K562 (cell line): ENCODE data around the gene NEK1.

Experiments used
- CHD2 ChIP-seq: IDR thresholded peaks from 2 replicates; pipeline ENCODE4 v1.6.1; 2011; ENCODE audit warnings: low read depth, low read length
- EP300 ChIP-seq: IDR thresholded peaks from 2 replicates; pipeline ENCODE4 v1.6.1; 2012; ENCODE audit warnings: low read length, improper control_type of control experiment
- JUNB ChIP-seq: fragments of 450-650 bp; formaldehyde crosslinking; conservative IDR thresholded peaks from 2 replicates; pipeline ENCODE4 v1.4.0; 2020; ENCODE audit warnings: mild to moderate bottlenecking
- SETDB1 ChIP-seq: IDR thresholded peaks from one replicate; pipeline ENCODE4 v1.6.1; 2012; ENCODE audit warnings: low read length, control low read depth, inconsistent platforms
- SREBF1 ChIP-seq: fragments of 150-350 bp; IDR thresholded peaks from 2 replicates; pipeline ENCODE4 v1.6.1; 2014; ENCODE audit warnings: antibody characterized with exemption, low read depth, low read length, borderline replicate concordance
- TAF15 ChIP-seq: fragments of 200-400 bp; formaldehyde crosslinking; IDR thresholded peaks from 2 replicates; pipeline ENCODE4 v1.6.1; 2017; ENCODE audit warnings: mild to moderate bottlenecking, low read depth, low read length, moderate library complexity
- TCF7L2 ChIP-seq: fragments of 150-350 bp; IDR thresholded peaks from 2 replicates; pipeline ENCODE4 v1.6.1; 2016; ENCODE audit warnings: low read depth, mild to moderate bottlenecking, low read length, moderate library complexity
- TF ChIP-seq, protein P1 (sequence below): sonication (generic); formaldehyde crosslinking; IDR thresholded peaks from 2 replicates; pipeline ENCODE4 v1.8.1; 2023; ENCODE audit warnings: mild to moderate bottlenecking, missing genetic modification reagents
- TF ChIP-seq, protein P2 (sequence below): fragments of 250-450 bp; sonication (Bioruptor Pico); IDR thresholded peaks from 2 replicates; pipeline ENCODE4 v1.5.0; 2022; ENCODE audit warnings: mild to moderate bottlenecking
- TF ChIP-seq, protein P3 (sequence below): fragments of 450-650 bp; formaldehyde crosslinking; IDR thresholded peaks from 2 replicates; pipeline ENCODE4 v1.4.0; 2020; ENCODE audit warnings: mild to moderate bottlenecking
- TF ChIP-seq, protein P4 (sequence below), 3 experiments: IDR thresholded peaks in 2 of 3; conservative IDR thresholded peaks in 1 of 3; 2 replicates each; pipeline ENCODE4 v1.5.1; 2011 to 2012; ENCODE audit warnings: low read length in 3 of 3, mild to moderate bottlenecking in 3 of 3, control low read depth in 2 of 3, improper control_type of control experiment in 1 of 3, inconsistent platforms in 1 of 3, low read depth in 1 of 3, mixed read lengths in 1 of 3, moderate library complexity in 1 of 3; ENCODE audit not compliant: insufficient read depth in 2 of 3
- TF ChIP-seq, protein P5 (sequence below): fragments of 250-450 bp; sonication (Bioruptor Pico); IDR thresholded peaks from 2 replicates; pipeline ENCODE4 v1.8.0; 2021; ENCODE audit warnings: mild to moderate bottlenecking, moderate library complexity
- TF ChIP-seq, protein P6 (sequence below): fragments of 250-450 bp; sonication (Bioruptor Pico); IDR thresholded peaks from 2 replicates; pipeline ENCODE4 v1.4.0; 2020; ENCODE audit warnings: mild to moderate bottlenecking

DNA sequence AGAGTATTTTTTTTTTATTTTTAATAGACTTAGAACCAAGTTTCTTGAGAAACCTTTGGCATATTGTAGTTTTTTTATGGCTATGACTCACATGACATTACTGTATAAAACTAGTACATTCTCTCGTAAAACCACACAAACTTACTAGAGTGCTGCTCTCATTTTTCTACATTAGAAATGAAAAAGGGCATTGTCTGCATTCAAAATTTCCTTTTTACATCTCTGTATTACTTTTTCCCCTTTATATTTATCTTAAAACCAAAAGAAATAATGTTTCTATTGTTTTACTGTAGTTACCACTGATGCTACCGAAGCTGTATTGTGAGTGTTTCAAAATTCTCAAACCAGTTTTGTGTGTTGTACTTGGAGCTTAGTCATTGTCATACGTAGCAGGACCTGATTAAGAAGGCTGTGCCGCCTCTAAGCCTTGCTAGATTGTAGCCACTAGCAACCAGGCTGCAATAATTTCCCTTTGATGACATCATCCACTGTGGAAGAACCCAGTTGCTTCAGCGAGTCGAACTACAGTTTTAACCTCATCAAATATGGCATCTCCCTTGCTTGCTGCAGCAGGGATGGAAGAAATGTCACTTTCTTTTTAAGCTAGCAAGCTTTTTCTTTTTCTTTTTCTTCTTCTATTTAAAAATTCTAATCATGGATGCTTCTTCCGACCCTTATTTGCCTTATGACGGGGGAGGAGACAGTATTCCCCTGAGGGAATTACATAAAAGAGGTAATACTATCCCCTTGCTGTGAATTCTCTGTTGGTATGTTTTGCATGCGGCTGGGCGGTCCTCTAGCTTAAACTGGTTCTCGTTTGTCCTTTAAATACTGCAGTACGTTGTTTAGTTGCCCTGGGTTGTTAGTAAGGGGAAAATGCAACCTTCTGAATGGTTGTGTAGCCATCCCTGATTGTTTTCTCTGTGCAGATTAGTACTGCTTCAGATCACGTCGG is 47.6 kb upstream of the NEK1 start:
- TF ChIP-seq, protein P1, sequence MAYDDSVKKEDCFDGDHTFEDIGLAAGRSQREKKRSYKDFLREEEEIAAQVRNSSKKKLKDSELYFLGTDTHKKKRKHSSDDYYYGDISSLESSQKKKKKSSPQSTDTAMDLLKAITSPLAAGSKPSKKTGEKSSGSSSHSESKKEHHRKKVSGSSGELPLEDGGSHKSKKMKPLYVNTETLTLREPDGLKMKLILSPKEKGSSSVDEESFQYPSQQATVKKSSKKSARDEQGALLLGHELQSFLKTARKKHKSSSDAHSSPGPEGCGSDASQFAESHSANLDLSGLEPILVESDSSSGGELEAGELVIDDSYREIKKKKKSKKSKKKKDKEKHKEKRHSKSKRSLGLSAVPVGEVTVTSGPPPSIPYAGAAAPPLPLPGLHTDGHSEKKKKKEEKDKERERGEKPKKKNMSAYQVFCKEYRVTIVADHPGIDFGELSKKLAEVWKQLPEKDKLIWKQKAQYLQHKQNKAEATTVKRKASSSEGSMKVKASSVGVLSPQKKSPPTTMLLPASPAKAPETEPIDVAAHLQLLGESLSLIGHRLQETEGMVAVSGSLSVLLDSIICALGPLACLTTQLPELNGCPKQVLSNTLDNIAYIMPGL (CRISPR knock-in tag) = no peak
- TF ChIP-seq, protein P2, sequence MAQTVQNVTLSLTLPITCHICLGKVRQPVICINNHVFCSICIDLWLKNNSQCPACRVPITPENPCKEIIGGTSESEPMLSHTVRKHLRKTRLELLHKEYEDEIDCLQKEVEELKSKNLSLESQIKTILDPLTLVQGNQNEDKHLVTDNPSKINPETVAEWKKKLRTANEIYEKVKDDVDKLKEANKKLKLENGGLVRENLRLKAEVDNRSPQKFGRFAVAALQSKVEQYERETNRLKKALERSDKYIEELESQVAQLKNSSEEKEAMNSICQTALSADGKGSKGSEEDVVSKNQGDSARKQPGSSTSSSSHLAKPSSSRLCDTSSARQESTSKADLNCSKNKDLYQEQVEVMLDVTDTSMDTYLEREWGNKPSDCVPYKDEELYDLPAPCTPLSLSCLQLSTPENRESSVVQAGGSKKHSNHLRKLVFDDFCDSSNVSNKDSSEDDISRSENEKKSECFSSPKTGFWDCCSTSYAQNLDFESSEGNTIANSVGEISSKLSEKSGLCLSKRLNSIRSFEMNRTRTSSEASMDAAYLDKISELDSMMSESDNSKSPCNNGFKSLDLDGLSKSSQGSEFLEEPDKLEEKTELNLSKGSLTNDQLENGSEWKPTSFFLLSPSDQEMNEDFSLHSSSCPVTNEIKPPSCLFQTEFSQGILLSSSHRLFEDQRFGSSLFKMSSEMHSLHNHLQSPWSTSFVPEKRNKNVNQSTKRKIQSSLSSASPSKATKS (CRISPR knock-in tag) = no peak
- TF ChIP-seq, protein P3, sequence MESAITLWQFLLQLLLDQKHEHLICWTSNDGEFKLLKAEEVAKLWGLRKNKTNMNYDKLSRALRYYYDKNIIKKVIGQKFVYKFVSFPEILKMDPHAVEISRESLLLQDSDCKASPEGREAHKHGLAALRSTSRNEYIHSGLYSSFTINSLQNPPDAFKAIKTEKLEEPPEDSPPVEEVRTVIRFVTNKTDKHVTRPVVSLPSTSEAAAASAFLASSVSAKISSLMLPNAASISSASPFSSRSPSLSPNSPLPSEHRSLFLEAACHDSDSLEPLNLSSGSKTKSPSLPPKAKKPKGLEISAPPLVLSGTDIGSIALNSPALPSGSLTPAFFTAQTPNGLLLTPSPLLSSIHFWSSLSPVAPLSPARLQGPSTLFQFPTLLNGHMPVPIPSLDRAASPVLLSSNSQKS (CRISPR knock-in tag) = no peak
- TF ChIP-seq, protein P4, sequence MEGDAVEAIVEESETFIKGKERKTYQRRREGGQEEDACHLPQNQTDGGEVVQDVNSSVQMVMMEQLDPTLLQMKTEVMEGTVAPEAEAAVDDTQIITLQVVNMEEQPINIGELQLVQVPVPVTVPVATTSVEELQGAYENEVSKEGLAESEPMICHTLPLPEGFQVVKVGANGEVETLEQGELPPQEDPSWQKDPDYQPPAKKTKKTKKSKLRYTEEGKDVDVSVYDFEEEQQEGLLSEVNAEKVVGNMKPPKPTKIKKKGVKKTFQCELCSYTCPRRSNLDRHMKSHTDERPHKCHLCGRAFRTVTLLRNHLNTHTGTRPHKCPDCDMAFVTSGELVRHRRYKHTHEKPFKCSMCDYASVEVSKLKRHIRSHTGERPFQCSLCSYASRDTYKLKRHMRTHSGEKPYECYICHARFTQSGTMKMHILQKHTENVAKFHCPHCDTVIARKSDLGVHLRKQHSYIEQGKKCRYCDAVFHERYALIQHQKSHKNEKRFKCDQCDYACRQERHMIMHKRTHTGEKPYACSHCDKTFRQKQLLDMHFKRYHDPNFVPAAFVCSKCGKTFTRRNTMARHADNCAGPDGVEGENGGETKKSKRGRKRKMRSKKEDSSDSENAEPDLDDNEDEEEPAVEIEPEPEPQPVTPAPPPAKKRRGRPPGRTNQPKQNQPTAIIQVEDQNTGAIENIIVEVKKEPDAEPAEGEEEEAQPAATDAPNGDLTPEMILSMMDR (IDR thresholded peaks at IDR 0.05 in 2 of 3, conservative IDR thresholded peaks at IDR 0.05 in 1 of 3; ENCODE audit: insufficient read depth in 2 of 3, low read depth in 1 of 3, low read length in 3 of 3) = no peak
- TF ChIP-seq, protein P5, sequence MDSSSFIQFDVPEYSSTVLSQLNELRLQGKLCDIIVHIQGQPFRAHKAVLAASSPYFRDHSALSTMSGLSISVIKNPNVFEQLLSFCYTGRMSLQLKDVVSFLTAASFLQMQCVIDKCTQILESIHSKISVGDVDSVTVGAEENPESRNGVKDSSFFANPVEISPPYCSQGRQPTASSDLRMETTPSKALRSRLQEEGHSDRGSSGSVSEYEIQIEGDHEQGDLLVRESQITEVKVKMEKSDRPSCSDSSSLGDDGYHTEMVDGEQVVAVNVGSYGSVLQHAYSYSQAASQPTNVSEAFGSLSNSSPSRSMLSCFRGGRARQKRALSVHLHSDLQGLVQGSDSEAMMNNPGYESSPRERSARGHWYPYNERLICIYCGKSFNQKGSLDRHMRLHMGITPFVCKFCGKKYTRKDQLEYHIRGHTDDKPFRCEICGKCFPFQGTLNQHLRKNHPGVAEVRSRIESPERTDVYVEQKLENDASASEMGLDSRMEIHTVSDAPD = no peak
- TF ChIP-seq TCF7L2 (no peak), EP300 (peak; percentile 91), JUNB (CRISPR knock-in tag) (peak; percentile 90), TAF15 (no peak), SETDB1 (no peak), CHD2 (no peak), SREBF1 (no peak)
- TF ChIP-seq, protein P6, sequence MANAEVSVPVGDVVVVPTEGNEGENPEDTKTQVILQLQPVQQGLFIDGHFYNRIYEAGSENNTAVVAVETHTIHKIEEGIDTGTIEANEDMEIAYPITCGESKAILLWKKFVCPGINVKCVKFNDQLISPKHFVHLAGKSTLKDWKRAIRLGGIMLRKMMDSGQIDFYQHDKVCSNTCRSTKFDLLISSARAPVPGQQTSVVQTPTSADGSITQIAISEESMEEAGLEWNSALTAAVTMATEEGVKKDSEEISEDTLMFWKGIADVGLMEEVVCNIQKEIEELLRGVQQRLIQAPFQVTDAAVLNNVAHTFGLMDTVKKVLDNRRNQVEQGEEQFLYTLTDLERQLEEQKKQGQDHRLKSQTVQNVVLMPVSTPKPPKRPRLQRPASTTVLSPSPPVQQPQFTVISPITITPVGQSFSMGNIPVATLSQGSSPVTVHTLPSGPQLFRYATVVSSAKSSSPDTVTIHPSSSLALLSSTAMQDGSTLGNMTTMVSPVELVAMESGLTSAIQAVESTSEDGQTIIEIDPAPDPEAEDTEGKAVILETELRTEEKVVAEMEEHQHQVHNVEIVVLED = no peak
